K562 (cell line): ENCODE measurements around the gene TRMT44. TPM values are rescaled to one million over a fixed set of nuclear protein-coding genes. Genes with fewer than 3 reads are reported as not detected.
A peak's percentile ranks its signal among the peaks of the same experiment; 100 is the strongest.

Source experiments
- ATAC-seq: fragments of 200-7000 bp; cut with Tn5 transposase; 3 replicates; pipeline ENCODE4 v1.9.1; 2020; ENCODE audit warnings: moderate library complexity
- BruUV-seq: library from RNA; stranded (reverse); fragments of 400-500 nt; replicated peaks from 2 replicates; lab custom pipeline; 2021; lab: Mats Ljungman, UMichigan
- CTCF ChIA-PET: fragments of 300-600 bp; formaldehyde crosslinking; extraction: SDS; loops from one replicate; lab custom pipeline; 2021; ENCODE audit warnings: low intra/inter-chr PET ratio; lab: Yijun Ruan, JAX
- POLR2A ChIA-PET: fragments of 300-600, 350-650 bp; sonication (Branson Sonifier 250); formaldehyde crosslinking; extraction: SDS; loops from one replicate; lab custom pipeline; 2021; ENCODE audit warnings: antibody characterized with exemption, inconsistent platforms; lab: Yijun Ruan, JAX
- DNase-seq, 4 experiments: peaks; one replicate each; pipeline versions ENCODE4 v3.0.0 to v3.0.0-alpha.2; 2011 to 2018; ENCODE audit warnings: low spot score in 3 of 4, mixed read lengths in 3 of 4; ENCODE audit errors: extremely low read depth in 1 of 4
- FAIRE-seq: peaks from 2 replicates; lab custom pipeline; 2011; peaks lifted over from hg19 to GRCh38; lab: Jason Lieb, UNC
- H2AFZ ChIP-seq: 2 replicates; pipeline ENCODE4 v1.6.0; 2011; ENCODE audit warnings: low read depth, low read length, control low read depth, inconsistent platforms
- H3K27ac ChIP-seq: fragments of 200-600 bp; 3 replicates; pipeline ENCODE4 v1.8.0; 2011; ENCODE audit warnings: low read depth, mild to moderate bottlenecking, control low read depth, inconsistent platforms, low read length, moderate library complexity, mixed read lengths; ENCODE audit errors: extremely low read depth
- H3K27me3 ChIP-seq, 2 experiments: fragments of 300-600 bp in 1 of 2; 2 replicates in 1 of 2; 3 replicates in 1 of 2; pipeline versions ENCODE4 v1.6.0 to v1.8.0; 2011; ENCODE audit warnings: inconsistent platforms in 2 of 2, low read length in 2 of 2, mild to moderate bottlenecking in 1 of 2, mixed read lengths in 1 of 2, moderate library complexity in 1 of 2; ENCODE audit not compliant: control insufficient read depth in 2 of 2, insufficient read depth in 2 of 2
- H3K36me3 ChIP-seq: fragments of 300-600 bp; 3 replicates; pipeline ENCODE4 v1.8.0; 2011; ENCODE audit warnings: mild to moderate bottlenecking, low read length, inconsistent platforms; ENCODE audit not compliant: control insufficient read depth, insufficient read depth
- H3K4me1 ChIP-seq, 2 experiments: fragments of 200-600 bp in 1 of 2; replicated peaks in 1 of 2; 2 replicates in 1 of 2; 3 replicates in 1 of 2; pipeline versions ENCODE4 v1.5.1 to v1.8.0; 2011; ENCODE audit warnings: inconsistent platforms in 2 of 2, low read length in 2 of 2, mild to moderate bottlenecking in 1 of 2, mixed read lengths in 1 of 2, moderate library complexity in 1 of 2; ENCODE audit not compliant: control insufficient read depth in 2 of 2, insufficient read depth in 2 of 2
- H3K4me2 ChIP-seq: 2 replicates; pipeline ENCODE4 v1.6.1; 2011; ENCODE audit warnings: low read length, control low read depth, inconsistent platforms, mixed read lengths; ENCODE audit not compliant: insufficient read depth
- H3K4me3 ChIP-seq: fragments of 200-600 bp; sonication (generic), shearing (Covaris generic); 2 replicates; pipeline ENCODE4 v1.5.1; 2016; ENCODE audit warnings: control low read depth, inconsistent platforms
- H3K79me2 ChIP-seq: fragments of 200-600 bp; 3 replicates; pipeline ENCODE4 v1.8.0; 2011; ENCODE audit warnings: low read length, inconsistent platforms; ENCODE audit not compliant: control insufficient read depth, insufficient read depth
- H3K9ac ChIP-seq, 2 experiments: 2 replicates each; pipeline versions ENCODE4 v1.6.0 to v1.6.1; 2011; ENCODE audit warnings: low read depth in 2 of 2, low read length in 2 of 2, control low read depth in 1 of 2, inconsistent platforms in 1 of 2, mild to moderate bottlenecking in 1 of 2, mixed read lengths in 1 of 2; ENCODE audit not compliant: insufficient read depth in 1 of 2
- H3K9me1 ChIP-seq: one replicate; pipeline ENCODE4 v1.6.0; 2011; ENCODE audit warnings: inconsistent platforms, mild to moderate bottlenecking, low read length, moderate library complexity; ENCODE audit not compliant: control insufficient read depth, insufficient read depth
- H3K9me3 ChIP-seq: replicated peaks from 2 replicates; pipeline ENCODE4 v1.5.1; 2011; ENCODE audit warnings: low read depth, low read length, inconsistent platforms; ENCODE audit not compliant: control insufficient read depth, insufficient read depth
- H4K20me1 ChIP-seq: replicated peaks from 2 replicates; pipeline ENCODE4 v1.6.1; 2011; ENCODE audit warnings: low read length, inconsistent platforms, mixed read lengths; ENCODE audit not compliant: control insufficient read depth, insufficient read depth
- BDP1 ChIP-seq: IDR thresholded peaks from 3 replicates; pipeline ENCODE4 v1.6.1; 2011; ENCODE audit not compliant: insufficient read length, insufficient read depth
- BRF1 ChIP-seq: IDR thresholded peaks from 3 replicates; pipeline ENCODE4 v1.6.1; 2011; ENCODE audit warnings: borderline replicate concordance, mild to moderate bottlenecking; ENCODE audit not compliant: insufficient read length; ENCODE audit errors: extremely low read depth
- CBFA2T2 ChIP-seq: fragments of 450-650 bp; conservative IDR thresholded peaks from 2 replicates; pipeline ENCODE4 v1.6.1; 2017; ENCODE audit warnings: mild to moderate bottlenecking
- CBX1 ChIP-seq: sonication (generic); IDR thresholded peaks from 2 replicates; pipeline ENCODE4 v1.6.1; 2016; ENCODE audit warnings: antibody characterized with exemption, low read depth, mild to moderate bottlenecking
- EGR1 ChIP-seq: fragments of 450-650 bp; conservative IDR thresholded peaks from 2 replicates; pipeline ENCODE4 v1.6.1; 2017; ENCODE audit warnings: mild to moderate bottlenecking
- FOXP1 ChIP-seq: sonication (generic); formaldehyde crosslinking; IDR thresholded peaks from 2 replicates; pipeline ENCODE4 v1.8.0; 2022; ENCODE audit warnings: mild to moderate bottlenecking, missing genetic modification reagents
- NFIC ChIP-seq: fragments of 450-650 bp; IDR thresholded peaks from 2 replicates; pipeline ENCODE4 v1.6.1; 2017; ENCODE audit warnings: mild to moderate bottlenecking, inconsistent platforms
- POLR3A ChIP-seq: IDR thresholded peaks from 2 replicates; pipeline ENCODE4 v1.6.1; 2011; ENCODE audit warnings: borderline replicate concordance, mild to moderate bottlenecking, moderate library complexity; ENCODE audit not compliant: insufficient read length, insufficient read depth; ENCODE audit errors: extremely low read depth
- RBM14 ChIP-seq: fragments of 200-400 bp; formaldehyde crosslinking; IDR thresholded peaks from 2 replicates; pipeline ENCODE4 v1.6.1; 2018; ENCODE audit warnings: low read depth, mild to moderate bottlenecking, low read length, moderate library complexity, borderline replicate concordance; ENCODE audit not compliant: insufficient read depth
- SAFB2 ChIP-seq: fragments of 200-400 bp; formaldehyde crosslinking; IDR thresholded peaks from 2 replicates; pipeline ENCODE4 v1.6.1; 2018; ENCODE audit warnings: borderline replicate concordance, low read length, low read depth, moderate library complexity; ENCODE audit not compliant: severe bottlenecking
- SETDB1 ChIP-seq: IDR thresholded peaks from one replicate; pipeline ENCODE4 v1.6.1; 2012; ENCODE audit warnings: low read length, control low read depth, inconsistent platforms
- ZBTB8A ChIP-seq: fragments of 450-650 bp; IDR thresholded peaks from 2 replicates; pipeline ENCODE4 v1.6.1; 2018; ENCODE audit warnings: mild to moderate bottlenecking, moderate library complexity; ENCODE audit not compliant: partially characterized antibody
- ZNF239 ChIP-seq: fragments of 250-450 bp; sonication (Bioruptor Pico); IDR thresholded peaks from 2 replicates; pipeline ENCODE4 v1.4.0; 2020; ENCODE audit warnings: mild to moderate bottlenecking
- WGBS: fragments of 100-300 bp; shearing (Covaris generic); methylation state at CpG from one replicate; pipeline ENCODE4 v1.1.6; 2016; ENCODE audit warnings: low coverage, mixed read lengths; ENCODE audit not compliant: insufficient coverage; ENCODE audit errors: missing lambda C conversion rate; 5-methylcytosine and 5-hydroxymethylcytosine counted together
- in situ Hi-C: fragments of 300-500 bp; cut with MboI; formaldehyde crosslinking; loops from 4 replicates; pipeline ENCODE4 v1.15.0; 2018; ENCODE audit warnings: inconsistent platforms, mixed read lengths
- intact Hi-C: fragments of 100-400 bp; cut with micrococcal nuclease; formaldehyde crosslinking; loops from 2 replicates; pipeline ENCODE4 v1.14.2; 2022
- polyA plus RNA-seq, 8 experiments: library from polyadenylated mRNA; depleted of rRNA in 4 of 8; stranded (reverse) in 5 of 8; unstranded in 3 of 8; fragments of >200 nt; fragmentation: Nextera tagmentation in 2 of 8; fragmentation: Illumina TruSeq in 1 of 8; extraction: Ambion mirVana in 2 of 8; extraction: Trizol in 1 of 8; gene quantifications; 2 replicates each; pipeline versions ENCODE4 v1.2.1 to v1.2.3, GENCODE V29; 2011 to 2014; ENCODE audit warnings: inconsistent platforms in 1 of 8, missing spikeins in 1 of 8
- total RNA-seq, 7 experiments: library from RNA; depleted of rRNA in 6 of 7; stranded (reverse); fragments of >200 nt in 6 of 7; fragmentation: Illumina TruSeq in 2 of 7; extraction: Trizol in 2 of 7; gene quantifications; 2 replicates each; pipeline versions ENCODE4 v1.2.1 to v1.2.3, GENCODE V29; 2011 to 2021; ENCODE audit warnings: low replicate concordance in 1 of 7
- TF ChIP-seq, protein P1 (sequence below): sonication (generic); formaldehyde crosslinking; IDR thresholded peaks from 2 replicates; pipeline ENCODE4 v1.8.1; 2023; ENCODE audit warnings: mild to moderate bottlenecking, missing genetic modification reagents
- TF ChIP-seq, protein P2 (sequence below): IDR thresholded peaks from 3 replicates; pipeline ENCODE4 v1.6.1; 2011; ENCODE audit warnings: borderline replicate concordance, mild to moderate bottlenecking, moderate library complexity; ENCODE audit not compliant: insufficient read length; ENCODE audit errors: extremely low read depth

The TRMT44 gene
- total and polyA plus RNA-seq, 9 of the 15 experiments (the other 6 are each of a cell fraction or from before 2014, with no cell fraction given) = 1.2 to 18.6 (median 10.0) TPM

DNA sequence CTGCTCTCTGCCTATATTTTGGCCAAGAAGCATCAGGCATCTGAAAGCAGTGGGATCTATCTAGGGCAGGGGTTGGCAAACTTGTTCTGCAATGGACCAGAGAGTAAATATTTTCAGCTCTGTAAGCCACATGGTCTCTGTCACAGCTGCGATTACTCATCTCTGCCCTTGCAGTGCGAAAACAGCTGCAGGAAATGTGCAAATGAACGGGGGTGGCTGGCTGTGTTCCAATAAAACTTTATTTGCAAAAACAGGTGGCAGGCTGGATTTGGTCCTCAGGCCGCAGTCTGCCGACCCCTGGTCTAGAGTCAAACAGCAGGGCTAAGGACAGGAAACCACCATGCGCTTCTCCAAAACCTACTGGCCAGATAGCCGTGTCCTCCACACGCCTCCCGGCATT, 48.6 kb upstream of the TRMT44 start (continued):
- TF ChIP-seq BRF1 = no peak
- no peak for TF ChIP-seq BDP1
- peak; percentile 30; the same call in 1 of the 2 replicates for TF ChIP-seq EGR1
- peak; percentile 47 for TF ChIP-seq CBFA2T2
- TF ChIP-seq SETDB1 = no peak
- TF ChIP-seq SAFB2 = no peak
- no peak for TF ChIP-seq ZNF239 (CRISPR knock-in tag)
- peak; percentile 65 for TF ChIP-seq NFIC
- TF ChIP-seq, protein P1, sequence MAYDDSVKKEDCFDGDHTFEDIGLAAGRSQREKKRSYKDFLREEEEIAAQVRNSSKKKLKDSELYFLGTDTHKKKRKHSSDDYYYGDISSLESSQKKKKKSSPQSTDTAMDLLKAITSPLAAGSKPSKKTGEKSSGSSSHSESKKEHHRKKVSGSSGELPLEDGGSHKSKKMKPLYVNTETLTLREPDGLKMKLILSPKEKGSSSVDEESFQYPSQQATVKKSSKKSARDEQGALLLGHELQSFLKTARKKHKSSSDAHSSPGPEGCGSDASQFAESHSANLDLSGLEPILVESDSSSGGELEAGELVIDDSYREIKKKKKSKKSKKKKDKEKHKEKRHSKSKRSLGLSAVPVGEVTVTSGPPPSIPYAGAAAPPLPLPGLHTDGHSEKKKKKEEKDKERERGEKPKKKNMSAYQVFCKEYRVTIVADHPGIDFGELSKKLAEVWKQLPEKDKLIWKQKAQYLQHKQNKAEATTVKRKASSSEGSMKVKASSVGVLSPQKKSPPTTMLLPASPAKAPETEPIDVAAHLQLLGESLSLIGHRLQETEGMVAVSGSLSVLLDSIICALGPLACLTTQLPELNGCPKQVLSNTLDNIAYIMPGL = no peak

DNA sequence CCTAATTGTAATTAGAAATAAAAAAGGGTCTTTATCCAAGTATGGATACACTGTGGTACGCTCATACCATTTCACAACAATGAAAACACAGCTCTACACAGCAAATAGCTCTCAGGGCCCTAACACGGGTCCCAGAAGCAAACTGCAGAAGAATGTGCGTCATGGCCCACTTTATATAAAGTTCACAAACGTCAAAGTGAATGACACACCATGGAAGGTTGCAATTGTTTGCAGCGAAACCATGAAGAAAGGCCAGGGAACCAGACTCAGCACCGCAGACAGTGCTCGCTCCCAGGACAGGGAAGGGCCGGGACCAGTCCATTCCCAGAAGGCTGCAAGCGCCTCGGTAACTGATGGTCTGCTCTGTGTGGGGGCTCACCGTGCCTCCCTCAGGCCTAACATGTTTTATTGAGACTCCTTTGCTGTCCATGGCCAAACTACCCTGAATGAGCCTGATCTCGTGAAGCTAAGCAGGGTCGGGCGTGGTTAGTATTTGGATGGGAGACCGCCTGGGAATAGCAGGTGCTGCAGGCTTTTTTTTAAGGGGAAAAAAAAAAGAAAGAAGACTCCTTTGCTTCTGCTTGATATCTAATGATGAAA, 47.9 kb upstream of the TRMT44 start:
- FAIRE-seq = no peak
- WGBS = 61% methylated on average over 15 of the region's 15 CpGs
- POLR2A ChIA-PET = interaction anchor here (0.6 kb wide), 1 partner anchor 17 kb away, joined by 3 read pairs; no protein-coding TSS in a partner anchor
- TF ChIP-seq FOXP1 (CRISPR knock-in tag) (no peak), ZBTB8A (no peak), RBM14 (no peak), POLR3A (peak; percentile 64), CBX1 (no peak)
- TF ChIP-seq, protein P2, sequence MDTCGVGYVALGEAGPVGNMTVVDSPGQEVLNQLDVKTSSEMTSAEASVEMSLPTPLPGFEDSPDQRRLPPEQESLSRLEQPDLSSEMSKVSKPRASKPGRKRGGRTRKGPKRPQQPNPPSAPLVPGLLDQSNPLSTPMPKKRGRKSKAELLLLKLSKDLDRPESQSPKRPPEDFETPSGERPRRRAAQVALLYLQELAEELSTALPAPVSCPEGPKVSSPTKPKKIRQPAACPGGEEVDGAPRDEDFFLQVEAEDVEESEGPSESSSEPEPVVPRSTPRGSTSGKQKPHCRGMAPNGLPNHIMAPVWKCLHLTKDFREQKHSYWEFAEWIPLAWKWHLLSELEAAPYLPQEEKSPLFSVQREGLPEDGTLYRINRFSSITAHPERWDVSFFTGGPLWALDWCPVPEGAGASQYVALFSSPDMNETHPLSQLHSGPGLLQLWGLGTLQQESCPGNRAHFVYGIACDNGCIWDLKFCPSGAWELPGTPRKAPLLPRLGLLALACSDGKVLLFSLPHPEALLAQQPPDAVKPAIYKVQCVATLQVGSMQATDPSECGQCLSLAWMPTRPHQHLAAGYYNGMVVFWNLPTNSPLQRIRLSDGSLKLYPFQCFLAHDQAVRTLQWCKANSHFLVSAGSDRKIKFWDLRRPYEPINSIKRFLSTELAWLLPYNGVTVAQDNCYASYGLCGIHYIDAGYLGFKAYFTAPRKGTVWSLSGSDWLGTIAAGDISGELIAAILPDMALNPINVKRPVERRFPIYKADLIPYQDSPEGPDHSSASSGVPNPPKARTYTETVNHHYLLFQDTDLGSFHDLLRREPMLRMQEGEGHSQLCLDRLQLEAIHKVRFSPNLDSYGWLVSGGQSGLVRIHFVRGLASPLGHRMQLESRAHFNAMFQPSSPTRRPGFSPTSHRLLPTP = peak; percentile 23

More for the DNA sequence above, 47.9 kb upstream of the TRMT44 start:
- Histone ChIP-seq H3K79me2 (no peaks in the 10 kb centered on the region), H3K9ac (no peak overlapping the region), H4K20me1 (0 out of 2 replicates have a peak, but pooled peaks cover 3% of the 10 kb centered on the region), H3K4me2 (no peak overlapping the region), H3K9me3 (no peaks in the 10 kb centered on the region), H3K27ac (no peak overlapping the region), H2AFZ (no peak overlapping the region), H3K36me3 (no peaks in the 10 kb centered on the region), H3K4me1 (peaks cover 0 to 3% of the 10 kb centered on the region in 2 experiments; a peak in 1 of 5 replicates), H3K27me3 (no peaks in the 10 kb centered on the region), H3K9me1 (no peaks in the 10 kb centered on the region), H3K4me3 (no peak overlapping the region)
- intact Hi-C loops = no loop called here
- in situ Hi-C loops = no loop called here
- BruUV-seq = no TSS peak
- peak in 2 of 4 experiments; percentile 20 to 21 for DNase-seq
- no peak for ATAC-seq
- CTCF ChIA-PET = no interaction called here
